ENCODE data around the gene LRFN4.

The LRFN4 gene

DNA sequence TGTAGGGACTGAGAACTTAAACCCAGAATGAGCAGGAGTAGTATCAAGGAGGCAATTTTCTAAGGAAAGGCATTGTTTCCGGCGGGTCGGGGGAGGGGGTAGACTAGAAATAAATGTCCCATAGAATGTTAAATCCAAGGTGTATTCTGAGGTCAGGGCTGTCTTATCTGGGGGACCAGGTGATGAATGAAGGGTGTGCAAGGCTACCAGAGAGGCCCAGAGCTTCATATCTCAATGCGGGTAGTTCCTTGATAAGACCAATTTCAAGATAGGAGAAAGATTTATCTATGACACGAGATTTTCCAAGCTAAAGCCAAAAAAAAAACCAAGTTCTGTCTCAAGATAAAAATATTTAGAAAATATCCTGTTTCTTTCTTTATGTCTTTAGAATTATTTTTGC, 21.9 kb upstream of the LRFN4 start:
- TF ChIP-seq, protein P1, sequence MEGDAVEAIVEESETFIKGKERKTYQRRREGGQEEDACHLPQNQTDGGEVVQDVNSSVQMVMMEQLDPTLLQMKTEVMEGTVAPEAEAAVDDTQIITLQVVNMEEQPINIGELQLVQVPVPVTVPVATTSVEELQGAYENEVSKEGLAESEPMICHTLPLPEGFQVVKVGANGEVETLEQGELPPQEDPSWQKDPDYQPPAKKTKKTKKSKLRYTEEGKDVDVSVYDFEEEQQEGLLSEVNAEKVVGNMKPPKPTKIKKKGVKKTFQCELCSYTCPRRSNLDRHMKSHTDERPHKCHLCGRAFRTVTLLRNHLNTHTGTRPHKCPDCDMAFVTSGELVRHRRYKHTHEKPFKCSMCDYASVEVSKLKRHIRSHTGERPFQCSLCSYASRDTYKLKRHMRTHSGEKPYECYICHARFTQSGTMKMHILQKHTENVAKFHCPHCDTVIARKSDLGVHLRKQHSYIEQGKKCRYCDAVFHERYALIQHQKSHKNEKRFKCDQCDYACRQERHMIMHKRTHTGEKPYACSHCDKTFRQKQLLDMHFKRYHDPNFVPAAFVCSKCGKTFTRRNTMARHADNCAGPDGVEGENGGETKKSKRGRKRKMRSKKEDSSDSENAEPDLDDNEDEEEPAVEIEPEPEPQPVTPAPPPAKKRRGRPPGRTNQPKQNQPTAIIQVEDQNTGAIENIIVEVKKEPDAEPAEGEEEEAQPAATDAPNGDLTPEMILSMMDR (IDR thresholded peaks at IDR 0.05; ENCODE audit: unreplicated experiment in 3 of 3): no peak
- no peaks in the 10 kb centered on the region for H3K9me3 Mint-ChIP-seq
- no peak overlapping the region for H3K27ac Mint-ChIP-seq
- H3K36me3 Mint-ChIP-seq (ENCODE audit: low read depth): peaks cover 7% of the 10 kb centered on the region
- H3K27me3 Mint-ChIP-seq (ENCODE audit: low read depth): no peaks in the 10 kb centered on the region
- H3K4me1 Mint-ChIP-seq: no peaks in the 10 kb centered on the region
- H3K4me3 Mint-ChIP-seq: no peak overlapping the region

GRCh38 chr11:66835768-66836405, 21.0 kb upstream of the LRFN4 start:
- peaks cover 7% of the 10 kb centered on the region for H3K36me3 Mint-ChIP-seq (ENCODE audit: low read depth)
- TF ChIP-seq, protein P1 (IDR thresholded peaks at IDR 0.05; ENCODE audit: unreplicated experiment in 3 of 3): no peak
- H3K4me3 Mint-ChIP-seq: no peak overlapping the region
- H3K4me1 Mint-ChIP-seq: no peaks in the 10 kb centered on the region
- H3K27me3 Mint-ChIP-seq (ENCODE audit: low read depth): no peaks in the 10 kb centered on the region
- no peaks in the 10 kb centered on the region for H3K9me3 Mint-ChIP-seq
- H3K27ac Mint-ChIP-seq: no peak overlapping the region

GRCh38 chr11:66840317-66841091, 16.4 kb upstream of the LRFN4 start:
- no peaks in the 10 kb centered on the region for H3K27me3 Mint-ChIP-seq (ENCODE audit: low read depth)

GRCh38 chr11:66841861-66842260, 15.0 kb upstream of the LRFN4 start:
- peaks cover 17% of the 10 kb centered on the region for H3K36me3 Mint-ChIP-seq (ENCODE audit: low read depth)
- H3K9me3 Mint-ChIP-seq: no peaks in the 10 kb centered on the region
- H3K4me3 Mint-ChIP-seq: peak overlapping the region; percentile 91 to 93 (median 92)
- no peaks in the 10 kb centered on the region for H3K27me3 Mint-ChIP-seq (ENCODE audit: low read depth)
- H3K4me1 Mint-ChIP-seq: peaks cover 12% of the 10 kb centered on the region
- H3K27ac Mint-ChIP-seq: peak overlapping the region; percentile 73 to 87 (median 79)
- TF ChIP-seq, protein P1 (IDR thresholded peaks at IDR 0.05; ENCODE audit: unreplicated experiment in 3 of 3): no peak

More at GRCh38 chr11:66840317-66841091, 16.4 kb upstream of the LRFN4 start:
- TF ChIP-seq, protein P1 (IDR thresholded peaks at IDR 0.05; ENCODE audit: unreplicated experiment in 3 of 3): no peak
- Mint-ChIP-seq H3K27ac (no peak overlapping the region), H3K4me3 (peak overlapping the region; percentile 33 to 36 (median 35)), H3K36me3 (ENCODE audit: low read depth) (peaks cover 13% of the 10 kb centered on the region), H3K9me3 (no peaks in the 10 kb centered on the region), H3K4me1 (peaks cover 12% of the 10 kb centered on the region)

DNA sequence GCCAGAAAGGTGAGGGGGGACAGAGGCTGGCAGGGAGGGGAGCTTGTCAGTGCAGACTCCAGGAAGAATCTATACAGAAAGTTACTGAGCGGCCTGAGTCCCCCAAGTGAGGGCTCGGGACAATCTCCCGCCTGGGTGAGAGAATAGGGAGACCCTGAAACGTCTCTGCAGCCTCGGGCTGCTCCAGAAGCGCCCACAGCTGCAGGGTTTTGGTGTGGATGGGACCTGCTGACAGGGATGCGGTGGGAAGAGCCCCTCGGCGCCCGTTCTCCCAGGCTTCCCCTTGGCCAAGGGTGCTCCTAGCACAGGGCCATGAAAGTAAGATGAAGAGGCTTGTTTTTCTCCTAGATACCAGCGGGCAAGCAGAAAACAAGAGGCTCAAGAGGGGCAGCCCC, 14.4 kb upstream of the LRFN4 start:
- Mint-ChIP-seq H3K4me3 (peak overlapping the region; percentile 91 to 93 (median 92)), H3K27ac (peak overlapping the region; percentile 73 to 87 (median 79)), H3K4me1 (peaks cover 12% of the 10 kb centered on the region), H3K36me3 (ENCODE audit: low read depth) (peaks cover 17% of the 10 kb centered on the region), H3K27me3 (ENCODE audit: low read depth) (no peaks in the 10 kb centered on the region), H3K9me3 (no peaks in the 10 kb centered on the region)
- TF ChIP-seq, protein P1 (IDR thresholded peaks at IDR 0.05; ENCODE audit: unreplicated experiment in 3 of 3): no peak

All from nephron (organoid).